Measurements from ENCODE around the gene EDIL3.

DNA sequence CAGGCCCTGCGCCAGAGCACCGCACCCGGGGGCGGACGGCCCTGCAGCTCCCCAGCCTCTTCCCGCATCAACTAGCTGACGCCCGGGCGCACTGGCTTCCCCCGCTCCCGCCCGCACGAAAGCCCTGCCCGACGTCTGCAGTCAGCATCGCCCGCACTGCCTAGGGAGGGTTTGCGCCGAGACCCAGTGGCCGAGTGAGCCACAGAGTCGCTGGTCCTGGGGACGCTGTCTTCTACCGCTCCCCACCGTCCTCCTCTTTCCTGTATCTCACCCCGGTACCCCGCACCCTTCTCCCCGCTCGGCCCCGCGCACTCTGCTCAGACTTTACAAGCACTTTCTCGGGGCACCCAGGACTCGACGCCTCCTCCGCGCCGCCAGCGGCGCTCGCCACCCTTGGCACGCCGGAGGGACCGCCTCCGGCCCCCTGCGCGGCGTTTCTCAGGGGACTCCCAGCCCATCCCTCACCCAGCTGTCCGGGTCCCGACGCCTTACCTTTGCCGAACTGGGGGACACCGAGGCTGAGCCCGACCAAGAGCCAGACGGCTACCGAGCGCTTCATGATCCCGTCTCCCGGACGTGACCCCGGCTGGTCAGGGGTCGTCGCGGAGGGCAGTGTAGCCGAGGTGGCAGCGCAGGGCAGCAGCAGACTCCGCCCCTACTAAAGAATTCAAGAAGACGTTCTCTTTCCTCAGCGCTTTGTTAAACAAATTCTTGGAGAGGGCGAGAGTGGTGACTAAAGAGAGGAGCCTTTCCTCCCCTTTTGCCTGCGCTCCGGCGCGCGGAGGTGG, 670 bp downstream of the EDIL3 start:
- TF ChIP-seq POLR2A (IDR thresholded peaks at IDR 0.05), result no peak
- TF ChIP-seq, protein P1, sequence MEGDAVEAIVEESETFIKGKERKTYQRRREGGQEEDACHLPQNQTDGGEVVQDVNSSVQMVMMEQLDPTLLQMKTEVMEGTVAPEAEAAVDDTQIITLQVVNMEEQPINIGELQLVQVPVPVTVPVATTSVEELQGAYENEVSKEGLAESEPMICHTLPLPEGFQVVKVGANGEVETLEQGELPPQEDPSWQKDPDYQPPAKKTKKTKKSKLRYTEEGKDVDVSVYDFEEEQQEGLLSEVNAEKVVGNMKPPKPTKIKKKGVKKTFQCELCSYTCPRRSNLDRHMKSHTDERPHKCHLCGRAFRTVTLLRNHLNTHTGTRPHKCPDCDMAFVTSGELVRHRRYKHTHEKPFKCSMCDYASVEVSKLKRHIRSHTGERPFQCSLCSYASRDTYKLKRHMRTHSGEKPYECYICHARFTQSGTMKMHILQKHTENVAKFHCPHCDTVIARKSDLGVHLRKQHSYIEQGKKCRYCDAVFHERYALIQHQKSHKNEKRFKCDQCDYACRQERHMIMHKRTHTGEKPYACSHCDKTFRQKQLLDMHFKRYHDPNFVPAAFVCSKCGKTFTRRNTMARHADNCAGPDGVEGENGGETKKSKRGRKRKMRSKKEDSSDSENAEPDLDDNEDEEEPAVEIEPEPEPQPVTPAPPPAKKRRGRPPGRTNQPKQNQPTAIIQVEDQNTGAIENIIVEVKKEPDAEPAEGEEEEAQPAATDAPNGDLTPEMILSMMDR (IDR thresholded peaks at IDR 0.05), result no peak

Data from gastroesophageal sphincter (tissue), 3 donors.